SK-N-SH (cell line): ENCODE results near the gene TUBA1A. TPM values are rescaled to one million over a fixed set of nuclear protein-coding genes. Genes with fewer than 3 reads are reported as not detected.
A peak's percentile ranks its signal among the peaks of the same experiment; 100 is the strongest.

Experiments used
- CHD2 ChIP-seq: fragments of 150-350 bp; IDR thresholded peaks from 2 replicates; pipeline ENCODE4 v1.6.1; 2018; ENCODE audit warnings: low read length; ENCODE audit not compliant: partially characterized antibody
- CTCF ChIP-seq: fragments of 200-600 bp; sonication (generic); IDR thresholded peaks from 2 replicates; pipeline ENCODE4 v1.6.1; 2017; ENCODE audit warnings: antibody characterized with exemption, mild to moderate bottlenecking, moderate library complexity
- FOXJ3 ChIP-seq: sonication (generic); formaldehyde crosslinking; IDR thresholded peaks from 2 replicates; pipeline ENCODE4 v1.5.1; 2020; ENCODE audit warnings: mild to moderate bottlenecking, missing genetic modification reagents
- IRF3 ChIP-seq: fragments of 150-350 bp; IDR thresholded peaks from 2 replicates; pipeline ENCODE4 v1.6.1; 2016; ENCODE audit warnings: mild to moderate bottlenecking, low read depth, low read length
- JUND ChIP-seq: IDR thresholded peaks from 2 replicates; pipeline ENCODE4 v1.4.0; 2012
- MAX ChIP-seq: IDR thresholded peaks from 2 replicates; pipeline ENCODE4 v1.4.0; 2012; ENCODE audit warnings: low read depth
- NFIC ChIP-seq: IDR thresholded peaks from 2 replicates; pipeline ENCODE4 v1.4.0; 2012; ENCODE audit warnings: borderline replicate concordance
- NRF1 ChIP-seq: IDR thresholded peaks from 2 replicates; pipeline ENCODE4 v1.6.1; 2012; ENCODE audit warnings: low read depth, mild to moderate bottlenecking, low read length
- PBX3 ChIP-seq: IDR thresholded peaks from 2 replicates; pipeline ENCODE4; 2012
- POLR2AphosphoS5 ChIP-seq: IDR thresholded peaks from 2 replicates; pipeline ENCODE4 v1.6.1; 2012; ENCODE audit warnings: low read depth, low read length
- RFX5 ChIP-seq: IDR thresholded peaks from 2 replicates; pipeline ENCODE4 v1.6.1; 2012; ENCODE audit warnings: mild to moderate bottlenecking, improper control_type of control experiment, low read length
- RXRA ChIP-seq: IDR thresholded peaks from 2 replicates; pipeline ENCODE4 v1.4.0; 2012; ENCODE audit warnings: low read depth, mild to moderate bottlenecking, borderline replicate concordance
- TAF1 ChIP-seq: IDR thresholded peaks from 2 replicates; pipeline ENCODE4 v1.6.1; 2012; ENCODE audit warnings: low read depth, mild to moderate bottlenecking, low read length, moderate library complexity, borderline replicate concordance
- TEAD4 ChIP-seq: IDR thresholded peaks from 2 replicates; pipeline ENCODE4 v1.4.0; 2012; ENCODE audit warnings: mild to moderate bottlenecking, borderline replicate concordance; ENCODE audit not compliant: insufficient read depth
- USF1 ChIP-seq: IDR thresholded peaks from 2 replicates; pipeline ENCODE4 v1.4.0; 2012; ENCODE audit warnings: low read depth, borderline replicate concordance
- YY1 ChIP-seq: IDR thresholded peaks from 2 replicates; pipeline ENCODE4 v1.4.0; 2012; ENCODE audit warnings: low read depth, mild to moderate bottlenecking
- ZBTB33 ChIP-seq: IDR thresholded peaks from 2 replicates; pipeline ENCODE4 v1.4.0; 2012; ENCODE audit warnings: low read depth, borderline replicate concordance
- polyA plus RNA-seq, 3 experiments: library from polyadenylated mRNA; depleted of rRNA; stranded (reverse); fragments of >200 nt; gene quantifications; 2 replicates each; pipeline ENCODE4 v1.2.3, GENCODE V29; 2012

Gene TUBA1A
- polyA plus RNA-seq, 1 of the 3 experiments (the other 2 are of a cell fraction) = 1,427 TPM

GRCh38 chr12:49200919-49201594 is 12.2 kb upstream of the TUBA1A start (continued):
- TF ChIP-seq CTCF = no peak
- TF ChIP-seq YY1 = peak; percentile 29; the same call in 1 of the 2 replicates
- 0 out of 2 replicates have a peak, but pooled peaks have one; percentile 34 for TF ChIP-seq TEAD4
- TF ChIP-seq NRF1 = no peak
- no peak for TF ChIP-seq TAF1
- no peak for TF ChIP-seq RFX5
- TF ChIP-seq RXRA = no peak
- no peak for TF ChIP-seq ZBTB33
- peak; percentile 36; the same call in 1 of the 2 replicates for TF ChIP-seq POLR2AphosphoS5
- TF ChIP-seq USF1 = peak; percentile 57
- peak; percentile 94 for TF ChIP-seq NFIC
- TF ChIP-seq FOXJ3 = no peak
- no peak for TF ChIP-seq CHD2
- TF ChIP-seq PBX3 = peak; percentile 34; the same call in 1 of the 2 replicates
- no peak for TF ChIP-seq MAX
- no peak for TF ChIP-seq IRF3
- peak; percentile 92 for TF ChIP-seq JUND
- TF ChIP-seq, all 33 proteins: peak for 12
